ENCODE data around the gene ELAPOR1.

The ELAPOR1 gene

GRCh38 chr1:109084563-109085517, 29.1 kb upstream of the ELAPOR1 start:
- Histone ChIP-seq H3K4me1 (no peaks in the 10 kb centered on the region), H3K4me3 (ENCODE audit: low read depth, low read length) (no peak overlapping the region), H3K36me3 (no peaks in the 10 kb centered on the region), H3K9me3 (no peaks in the 10 kb centered on the region), H3K27me3 (no peaks in the 10 kb centered on the region)
- TF ChIP-seq CTCF (IDR thresholded peaks at IDR 0.05; ENCODE audit: low read depth, low read length): no peak
- no peak for DNase-seq

- H3K9me3 ChIP-seq: no peaks in the 10 kb centered on the region
- H3K36me3 ChIP-seq: peaks cover 9% of the 10 kb centered on the region
- H3K4me1 ChIP-seq: no peaks in the 10 kb centered on the region
- peak; percentile 66 for TF ChIP-seq CTCF (IDR thresholded peaks at IDR 0.05; ENCODE audit: low read depth, low read length)
- H3K27me3 ChIP-seq: no peaks in the 10 kb centered on the region
- no peak overlapping the region for H3K4me3 ChIP-seq (ENCODE audit: low read depth, low read length)
- DNase-seq: peak; percentile 56
Observed at GRCh38 chr1:109089242-109090015, 24.5 kb upstream of the ELAPOR1 start.

- TF ChIP-seq CTCF (IDR thresholded peaks at IDR 0.05; ENCODE audit: low read depth, low read length): no peak
Observed at GRCh38 chr1:109090196-109091077, 23.5 kb upstream of the ELAPOR1 start, which contains the start of gene TMEM167B. Gene TMEM167B, plus strand, starts transcription at chr1:109090764. Its CDS starts 109 bp downstream, at chr1:109090873.

GRCh38 chr1:109091078-109091838, 22.7 kb upstream of the ELAPOR1 start:
- no peak for TF ChIP-seq CTCF (IDR thresholded peaks at IDR 0.05; ENCODE audit: low read depth, low read length)
- no peak for DNase-seq
- Histone ChIP-seq H3K36me3 (peaks cover 10% of the 10 kb centered on the region), H3K27me3 (no peaks in the 10 kb centered on the region), H3K9me3 (no peaks in the 10 kb centered on the region), H3K4me3 (ENCODE audit: low read depth, low read length) (peak overlapping the region; percentile 85), H3K4me1 (no peaks in the 10 kb centered on the region)

More at GRCh38 chr1:109090196-109091077, 23.5 kb upstream of the ELAPOR1 start, which contains the start of gene TMEM167B:
- H3K4me1 ChIP-seq: no peaks in the 10 kb centered on the region
- peak; percentile 91 for DNase-seq
- no peaks in the 10 kb centered on the region for H3K27me3 ChIP-seq
- peaks cover 10% of the 10 kb centered on the region for H3K36me3 ChIP-seq
- peak within 1 kb of the TSS; percentile 85 for H3K4me3 ChIP-seq (ENCODE audit: low read depth, low read length)
- H3K9me3 ChIP-seq: no peaks in the 10 kb centered on the region

DNA sequence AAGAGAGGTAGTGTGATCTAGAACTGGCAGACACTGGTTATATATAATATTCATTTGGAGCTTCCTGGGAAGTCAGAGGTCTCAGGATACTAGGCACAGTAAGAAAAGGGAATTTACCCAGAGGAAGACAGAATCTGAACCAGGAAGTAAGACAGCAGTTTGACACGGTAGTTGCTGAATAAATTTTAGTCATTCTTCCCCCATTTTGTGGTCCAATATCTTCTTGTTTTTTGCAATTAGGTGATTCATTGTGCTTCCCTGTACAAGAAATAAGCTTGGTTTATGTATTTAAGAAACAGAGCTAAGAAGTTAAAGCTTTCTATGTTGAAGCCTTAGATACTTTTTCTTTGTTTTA, 22.1 kb upstream of the ELAPOR1 start:
- TF ChIP-seq CTCF (IDR thresholded peaks at IDR 0.05; ENCODE audit: low read depth, low read length): no peak
- peak overlapping the region; percentile 85 for H3K4me3 ChIP-seq (ENCODE audit: low read depth, low read length)
- no peak for DNase-seq

More for the DNA sequence above, 22.1 kb upstream of the ELAPOR1 start:
- H3K4me1 ChIP-seq: no peaks in the 10 kb centered on the region
- no peaks in the 10 kb centered on the region for H3K27me3 ChIP-seq
- no peaks in the 10 kb centered on the region for H3K9me3 ChIP-seq
- peaks cover 10% of the 10 kb centered on the region for H3K36me3 ChIP-seq

Data from BE2C (cell line).